GM12891 (cell line): ENCODE data around the gene GASK1A.

ENCODE experiments used
- POLR2A ChIP-seq: IDR thresholded peaks from 2 replicates; pipeline ENCODE4 v1.6.1; 2011; ENCODE audit warnings: low read depth, low read length, control low read depth
- POLR2AphosphoS5 ChIP-seq: IDR thresholded peaks from 2 replicates; pipeline ENCODE4 v1.6.1; 2011; ENCODE audit warnings: low read depth, low read length, control low read depth
- SPI1 ChIP-seq: IDR thresholded peaks from 2 replicates; pipeline ENCODE4 v1.6.1; 2011; ENCODE audit warnings: low read depth, low read length, control low read depth

GRCh38 chr3:43106293-43106628, 127.2 kb downstream of the GASK1A start:
- no peak for TF ChIP-seq POLR2A
- TF ChIP-seq POLR2AphosphoS5: no peak
- TF ChIP-seq SPI1: no peak
